A172 (cell line): ENCODE results near the gene IRF2BP2. TPM values are rescaled to one million over a fixed set of nuclear protein-coding genes. Genes with fewer than 3 reads are reported as not detected.

Experiments
- DNase-seq: peaks from one replicate; pipeline ENCODE4 v3.0.0-alpha.2; 2015; ENCODE audit warnings: low spot score
- total RNA-seq: library from RNA; depleted of rRNA; stranded (reverse); fragments of >200 nt; shearing (Covaris generic); gene quantifications from 2 replicates; pipeline ENCODE4 v1.2.3, GENCODE V29; 2014; rRNA removed

Gene IRF2BP2
- total RNA-seq, 1 experiment from 2014 or later: 51.3 TPM

DNA sequence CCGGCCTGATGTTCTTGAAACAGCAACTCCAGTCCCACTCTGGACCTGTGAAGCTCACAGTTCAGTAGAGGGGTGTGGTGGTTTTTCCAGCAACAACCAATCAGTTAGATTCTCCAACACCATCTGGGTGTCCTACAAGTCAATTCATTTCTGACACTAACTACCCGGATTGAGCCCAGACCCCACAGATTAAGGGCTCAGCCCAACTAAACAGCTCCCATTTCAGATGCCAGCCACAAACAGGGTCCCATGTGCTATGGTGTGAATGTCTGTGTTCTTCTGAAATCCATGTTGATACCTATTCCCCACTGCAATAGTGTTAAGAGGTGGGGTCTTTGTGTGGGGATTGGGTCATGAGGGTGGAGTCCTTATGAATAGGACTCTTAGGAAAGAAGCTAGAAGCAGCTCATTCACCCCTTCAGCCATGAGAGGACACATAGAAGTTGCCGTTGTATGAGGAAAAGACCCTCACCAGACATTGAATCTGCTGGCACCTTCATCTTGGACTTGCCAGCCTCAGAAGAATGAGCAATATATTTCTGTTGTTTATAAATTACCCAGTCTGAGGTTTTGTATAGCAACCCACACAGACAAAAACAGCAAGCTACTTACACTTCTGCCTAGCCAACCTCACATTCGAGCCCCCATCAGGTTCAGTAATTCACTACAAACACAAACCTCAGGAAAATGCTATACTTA is 53.6 kb downstream of the IRF2BP2 start:
- DNase-seq: no peak

DNA sequence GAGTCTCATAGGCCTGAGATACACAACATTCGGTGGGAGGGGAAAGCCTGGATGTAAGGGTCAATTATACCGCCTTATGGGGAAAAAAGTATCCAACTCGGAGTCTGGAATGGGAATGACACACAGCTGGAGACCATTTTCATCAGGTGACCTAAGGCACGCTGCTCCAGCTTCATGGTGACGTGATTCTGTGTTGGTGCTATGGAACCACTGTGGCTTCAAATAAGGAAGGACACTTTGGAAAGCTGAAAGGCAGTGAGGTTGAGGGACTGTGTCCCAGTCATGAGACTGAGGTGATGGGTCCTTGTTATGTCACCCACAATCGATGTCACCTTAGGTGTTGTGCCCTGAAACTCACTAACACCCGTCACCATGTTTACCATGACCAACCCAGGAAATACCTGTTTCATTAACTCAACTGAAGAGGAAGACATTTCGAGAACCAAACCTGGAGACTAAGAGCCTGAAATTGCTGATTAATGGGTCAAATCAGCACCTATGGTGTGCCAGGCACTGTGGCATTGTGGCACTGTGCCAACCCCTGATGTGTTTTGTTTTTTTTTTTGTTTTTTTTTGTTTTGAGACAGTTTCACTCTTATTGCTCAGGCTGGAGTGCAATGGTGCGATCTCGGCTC is 54.5 kb downstream of the IRF2BP2 start:
- DNase-seq: no peak

DNA sequence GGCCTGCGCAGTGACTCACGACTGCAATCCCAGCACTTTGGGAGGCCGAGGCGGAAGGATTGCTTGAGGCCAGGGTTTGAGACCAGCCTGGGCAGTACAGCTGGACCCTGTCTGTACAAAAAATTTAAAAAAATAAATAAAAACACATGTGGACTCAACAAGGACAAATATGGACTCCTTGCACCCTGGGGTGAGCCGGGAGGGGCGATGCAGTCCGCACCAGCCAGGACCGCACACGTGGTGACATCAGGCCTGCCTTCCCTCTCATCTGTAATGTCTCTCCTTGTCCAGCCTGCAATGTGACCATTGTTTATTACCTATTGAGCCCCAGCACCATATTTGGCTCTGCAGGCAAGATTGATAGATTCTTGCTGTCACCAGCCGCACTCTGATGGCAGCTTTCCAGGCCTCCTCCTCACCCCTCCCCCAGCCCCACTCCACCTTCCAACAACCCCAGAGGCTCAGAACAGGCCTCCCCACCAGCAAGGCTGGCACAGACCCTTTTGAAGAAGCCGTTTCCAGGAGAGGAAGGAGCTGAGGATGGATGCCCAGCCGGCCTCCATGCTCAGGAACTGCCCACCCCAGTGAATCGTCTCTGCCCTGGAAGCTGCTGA is 55.2 kb downstream of the IRF2BP2 start:
- no peak for DNase-seq

Other genes with a start within 250 kb of the IRF2BP2 start
- gene COA6, start 236.7 kb downstream of the IRF2BP2 start, total RNA-seq: 78.1 and 81.3 TPM in 2 replicates
- 20.5 and 31.8 TPM in 2 replicates for gene TARBP1, start 131.0 kb downstream of the IRF2BP2 start, total RNA-seq